GM12892 (cell line): ENCODE measurements around the gene MTCH1.
"Not testable (repeated sequence)": the region's sequence is repeated elsewhere in the genome, so short reads cannot be mapped to it uniquely, and the experiment has no call there.

Experiments
- DNase-seq: peaks from one replicate; pipeline ENCODE4 v3.0.0; 2011; ENCODE audit not compliant: insufficient read length
- FAIRE-seq: peaks from 2 replicates; lab custom pipeline; 2011; peaks lifted over from hg19 to GRCh38; lab: Jason Lieb, UNC
- POLR2A ChIP-seq: IDR thresholded peaks from 2 replicates; pipeline ENCODE4 v1.6.1; 2011; ENCODE audit warnings: low read depth, low read length, control low read depth
- POLR2AphosphoS5 ChIP-seq: IDR thresholded peaks from 2 replicates; pipeline ENCODE4 v1.6.1; 2011; ENCODE audit warnings: low read depth, low read length, control low read depth
- TAF1 ChIP-seq: IDR thresholded peaks from 2 replicates; pipeline ENCODE4 v1.6.1; 2011; ENCODE audit warnings: low read depth, mild to moderate bottlenecking, control low read depth, low read length, borderline replicate concordance

MTCH1 gene

DNA sequence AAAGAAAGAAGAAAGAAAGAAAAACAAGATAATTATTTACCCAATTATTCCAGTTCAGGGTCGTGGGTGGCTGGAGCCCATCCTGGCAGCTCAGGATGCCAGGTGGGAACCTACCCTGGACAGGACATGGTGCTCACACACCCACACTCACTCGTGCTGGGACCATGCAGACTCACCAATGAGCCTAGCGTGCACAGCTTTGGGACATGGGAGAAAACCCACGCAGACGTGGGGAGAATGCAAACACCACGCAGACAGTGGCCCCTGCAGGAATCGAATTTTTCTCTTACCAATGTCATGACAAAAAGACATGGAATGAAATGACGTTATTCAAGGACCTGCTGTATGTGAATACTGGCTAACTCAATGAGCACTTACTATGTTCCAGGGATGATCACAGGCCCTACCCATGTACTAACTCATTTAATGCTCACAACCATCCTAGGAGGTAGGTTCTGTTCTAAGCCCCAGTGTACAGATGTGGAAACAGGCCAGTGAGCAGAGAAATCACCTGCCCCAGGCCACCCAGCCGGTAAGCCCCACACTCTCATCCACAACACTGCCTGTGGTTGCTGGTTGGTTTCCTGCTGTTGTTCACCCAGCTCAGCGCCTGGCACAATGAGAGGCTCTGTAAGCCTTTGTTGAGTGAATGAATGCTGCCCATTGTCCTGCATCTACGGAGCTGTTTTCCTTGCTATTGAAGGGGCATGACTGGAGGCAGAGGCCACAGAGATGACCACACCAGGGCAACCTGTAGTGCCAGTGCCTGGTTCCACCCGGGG lies 38.2 kb downstream of the MTCH1 start:
- FAIRE-seq (no peak), DNase-seq (no peak)
- no peak for TF ChIP-seq POLR2AphosphoS5
- no peak for TF ChIP-seq POLR2A
- TF ChIP-seq TAF1, result no peak

DNA sequence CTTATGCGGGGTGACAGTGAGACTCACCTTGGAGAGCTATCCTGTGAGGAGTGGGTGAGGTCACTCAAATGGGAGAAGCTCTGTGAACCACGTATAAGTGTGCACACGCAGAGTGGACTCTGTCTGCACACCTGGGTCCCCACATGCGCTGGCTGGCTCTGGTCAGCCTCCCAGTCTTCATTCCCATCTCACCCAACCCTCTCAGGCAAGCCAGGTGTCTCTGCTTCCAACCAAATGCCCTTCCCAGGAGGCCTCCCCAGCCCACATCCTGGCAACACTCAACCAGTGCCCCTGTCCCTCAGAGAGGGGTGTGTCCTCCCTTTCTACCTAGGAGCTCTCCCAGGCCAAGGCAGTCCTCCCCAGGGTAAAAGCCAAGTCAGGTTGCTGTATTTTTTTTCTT lies 39.5 kb downstream of the MTCH1 start:
- no peak for FAIRE-seq
- TF ChIP-seq POLR2A (no peak), TAF1 (no peak), POLR2AphosphoS5 (no peak)

DNA sequence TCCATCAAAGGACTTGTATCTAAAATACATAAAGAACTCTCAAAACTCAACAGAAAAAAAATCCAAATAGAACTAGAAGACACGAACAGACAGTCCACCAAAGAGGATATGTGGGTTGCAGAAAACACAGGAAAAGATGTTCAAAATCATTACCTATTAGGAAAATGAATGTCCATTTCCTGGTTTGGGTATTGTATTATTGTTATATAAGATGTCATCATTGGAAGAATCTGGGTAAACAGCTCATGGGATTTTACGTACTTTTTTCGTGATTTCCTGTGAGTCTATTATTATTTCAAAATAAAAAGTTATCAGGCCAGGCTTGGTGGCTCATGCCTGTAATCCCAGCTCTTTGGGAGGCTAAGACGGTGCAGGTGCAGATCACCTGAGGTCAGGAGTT lies 40.7 kb downstream of the MTCH1 start:
- FAIRE-seq, result no peak
- no peak for DNase-seq
- TF ChIP-seq TAF1 (no peak), POLR2AphosphoS5 (no peak), POLR2A (no peak)

More for the DNA sequence above, 39.5 kb downstream of the MTCH1 start:
- no peak for DNase-seq

DNA sequence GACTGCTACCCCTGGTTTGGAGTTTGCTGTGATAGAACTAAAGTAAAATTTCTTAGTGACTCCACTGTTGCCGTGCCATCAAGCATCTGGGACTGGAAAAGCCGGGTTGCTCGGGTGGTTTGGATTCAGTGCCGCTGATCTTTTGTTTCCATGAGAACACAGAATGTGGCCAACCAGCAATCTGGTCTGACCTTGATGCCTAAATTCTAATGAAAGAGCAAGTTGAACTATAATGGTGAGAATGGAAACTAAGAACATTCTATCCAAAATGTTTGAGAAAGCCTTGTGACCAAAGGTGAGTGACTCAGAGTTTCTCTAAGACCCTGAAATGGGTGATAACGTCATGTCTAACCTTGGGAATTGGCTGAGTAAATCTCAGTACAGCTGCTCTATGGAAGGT lies 41.3 kb downstream of the MTCH1 start:
- FAIRE-seq (no peak), DNase-seq (no peak)
- TF ChIP-seq POLR2A (no peak), TAF1 (no peak), POLR2AphosphoS5 (no peak)

DNA sequence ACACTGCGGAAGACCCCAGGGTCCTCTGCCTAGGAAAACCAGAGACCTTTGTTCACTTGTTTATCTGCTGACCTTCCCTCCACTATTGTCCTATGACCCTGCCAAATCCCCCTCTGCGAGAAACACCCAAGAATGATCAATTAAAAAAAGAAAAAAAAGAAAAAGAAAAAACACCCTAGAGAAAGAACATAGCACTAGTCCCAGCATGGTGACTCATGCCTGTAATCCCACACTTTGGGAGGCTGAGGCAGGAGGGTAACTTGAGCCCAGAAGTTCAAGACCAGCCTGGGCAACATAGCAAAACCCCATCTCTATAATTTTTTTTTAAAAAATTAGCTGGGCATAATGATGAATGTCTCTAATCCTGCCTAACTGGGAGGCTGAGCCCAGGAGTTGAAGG lies 43.7 kb downstream of the MTCH1 start:
- not testable (repeated sequence) for DNase-seq, FAIRE-seq

DNA sequence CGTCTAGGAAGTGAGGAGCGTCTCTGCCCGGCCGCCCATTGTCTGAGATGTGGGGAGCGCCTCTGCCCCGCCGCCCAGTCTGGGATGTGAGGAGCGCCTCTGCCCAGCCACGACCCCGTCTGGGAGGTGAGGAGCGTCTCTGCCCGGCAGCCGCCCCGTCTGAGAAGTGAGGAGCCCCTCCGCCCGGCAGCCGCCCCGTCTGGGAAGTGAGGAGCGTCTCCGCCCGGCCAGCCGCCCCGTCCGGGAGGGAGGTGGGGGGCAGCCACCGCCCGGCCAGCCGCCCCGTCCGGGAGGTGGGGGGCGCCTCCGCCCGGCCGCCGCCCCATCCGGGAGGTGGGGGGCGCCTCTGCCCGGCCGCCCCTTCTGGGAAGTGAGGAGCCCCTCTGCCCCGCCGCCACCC lies 44.4 kb downstream of the MTCH1 start:
- FAIRE-seq, DNase-seq: not testable (repeated sequence)

DNA sequence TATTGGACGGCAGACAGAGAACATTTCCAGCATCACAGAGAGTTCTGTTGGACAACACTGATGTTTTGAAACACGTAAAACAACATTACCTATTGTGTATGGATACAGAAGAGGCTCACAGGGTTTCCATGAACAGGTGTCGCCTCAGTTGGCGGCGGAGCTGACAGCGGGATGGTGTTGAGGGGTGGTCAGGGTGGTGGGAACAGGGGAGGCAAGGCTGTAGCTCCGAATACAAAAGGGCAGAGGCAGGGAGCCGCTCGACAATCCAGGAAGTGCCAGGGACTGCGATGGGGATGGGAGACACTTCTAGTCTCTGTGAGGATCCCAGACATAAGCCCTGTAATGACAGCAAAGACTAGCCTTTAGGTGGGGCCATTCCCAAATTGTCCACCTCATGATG lies 46.0 kb downstream of the MTCH1 start:
- TF ChIP-seq POLR2A (no peak), TAF1 (no peak), POLR2AphosphoS5 (no peak)
- no peak for FAIRE-seq
- DNase-seq, result no peak

DNA sequence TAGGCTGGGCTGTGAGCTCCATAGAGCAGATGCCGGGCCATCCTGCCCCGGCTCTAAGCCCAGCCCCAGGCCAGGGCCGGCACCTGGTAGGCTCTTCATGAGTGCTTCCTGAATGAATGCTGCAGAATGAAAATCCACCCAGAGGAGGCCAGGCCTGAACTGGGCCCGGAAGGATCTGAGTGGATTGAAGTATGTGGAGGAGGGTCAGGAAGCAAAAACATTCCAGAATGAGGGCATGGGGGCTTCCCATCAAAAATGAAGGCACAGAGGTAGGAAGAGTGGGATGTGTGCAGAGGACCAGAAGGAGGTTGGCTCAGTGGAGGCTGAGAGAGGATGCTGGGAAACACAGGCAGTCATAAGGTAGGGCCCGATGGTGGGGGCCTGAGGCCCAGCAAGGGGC lies 47.0 kb downstream of the MTCH1 start:
- FAIRE-seq, result not testable (repeated sequence)

DNA sequence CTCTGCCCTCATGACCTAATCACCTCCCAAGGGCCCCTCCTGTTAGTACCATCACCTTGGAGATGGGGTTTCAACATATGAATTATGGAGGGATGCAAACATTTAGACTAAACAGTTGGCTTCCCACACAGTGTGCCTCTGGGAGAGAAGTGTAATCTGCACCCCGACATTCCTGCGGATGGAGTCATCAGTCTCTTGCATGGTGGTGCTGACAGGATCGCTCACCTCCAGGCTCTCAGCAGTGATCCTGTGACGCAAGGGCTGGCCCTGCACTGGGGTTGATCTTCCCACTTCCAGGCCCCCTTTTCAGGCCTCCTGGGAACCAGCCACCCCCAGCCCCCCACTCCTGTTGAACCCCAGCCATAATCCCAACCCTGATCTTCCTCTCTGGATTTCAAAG lies 47.5 kb downstream of the MTCH1 start:
- no peak for FAIRE-seq

More for the DNA sequence above, 47.0 kb downstream of the MTCH1 start:
- DNase-seq, result not testable (repeated sequence)

DNA sequence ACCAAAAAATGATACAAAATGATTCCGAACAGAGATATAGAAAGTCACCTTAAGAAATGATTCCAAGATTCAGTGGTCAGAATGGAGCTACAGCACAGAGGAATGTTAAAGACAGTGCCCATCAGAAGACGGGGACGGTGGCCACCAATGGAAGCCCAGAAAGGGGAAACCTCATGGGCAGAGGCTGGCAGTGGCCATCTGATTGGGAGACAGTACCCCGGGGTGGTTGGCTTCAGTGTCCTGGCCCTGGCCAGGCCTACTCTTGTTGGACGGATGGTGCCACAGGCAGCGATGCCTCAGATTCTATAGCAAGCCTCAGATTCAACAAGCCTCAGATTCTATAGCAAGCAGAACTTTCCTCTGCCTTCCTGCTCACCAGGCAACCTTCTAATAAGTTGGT lies 48.1 kb downstream of the MTCH1 start:
- no peak for DNase-seq
- FAIRE-seq, result no peak
- TF ChIP-seq TAF1, result no peak
- no peak for TF ChIP-seq POLR2A
- no peak for TF ChIP-seq POLR2AphosphoS5

More for the DNA sequence above, 47.5 kb downstream of the MTCH1 start:
- TF ChIP-seq POLR2A, result no peak
- no peak for TF ChIP-seq POLR2AphosphoS5
- no peak for TF ChIP-seq TAF1
- no peak for DNase-seq

DNA sequence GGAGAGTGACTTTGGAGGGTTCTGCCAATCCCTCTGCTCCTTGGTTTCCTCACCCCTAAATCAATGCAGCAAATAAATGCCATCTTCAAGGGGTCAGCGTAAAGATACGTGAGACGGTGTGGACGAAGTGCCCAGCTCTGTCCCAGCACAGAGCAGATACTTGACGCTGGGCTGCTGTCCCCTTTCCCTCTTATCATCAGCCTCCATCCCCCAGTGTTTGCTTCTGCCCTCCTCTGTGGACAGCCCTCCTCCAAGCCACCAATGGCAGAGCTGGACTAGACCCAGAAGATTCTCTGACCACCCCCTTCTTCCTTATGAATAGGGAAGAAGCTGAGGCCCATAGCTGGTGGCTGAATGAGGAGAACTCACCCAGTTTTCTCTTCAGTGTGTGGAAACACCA lies 49.2 kb downstream of the MTCH1 start:
- DNase-seq, result no peak
- TF ChIP-seq POLR2AphosphoS5 (no peak), TAF1 (no peak), POLR2A (no peak)
- FAIRE-seq, result no peak

DNA sequence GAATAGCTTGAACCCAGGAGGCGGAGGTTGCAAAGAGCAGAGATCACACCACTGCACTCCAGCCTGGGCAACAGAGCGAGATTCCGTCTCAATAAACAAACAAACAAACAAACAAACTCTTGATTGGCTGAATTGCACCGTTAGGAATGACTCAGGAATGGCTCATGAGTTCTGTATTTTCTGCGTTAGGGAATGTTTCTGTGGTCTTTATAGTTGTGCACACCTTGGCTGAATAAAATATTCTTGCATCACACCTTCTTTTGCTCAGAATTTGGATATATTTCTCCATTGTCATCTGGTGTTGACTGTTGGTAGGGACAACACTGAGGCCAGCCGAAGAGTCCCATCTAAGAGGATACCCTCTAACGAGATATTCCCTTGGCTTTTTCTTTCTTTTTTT lies 51.1 kb downstream of the MTCH1 start:
- FAIRE-seq (no peak), DNase-seq (no peak)
- no peak for TF ChIP-seq TAF1
- no peak for TF ChIP-seq POLR2AphosphoS5
- TF ChIP-seq POLR2A, result no peak

DNA sequence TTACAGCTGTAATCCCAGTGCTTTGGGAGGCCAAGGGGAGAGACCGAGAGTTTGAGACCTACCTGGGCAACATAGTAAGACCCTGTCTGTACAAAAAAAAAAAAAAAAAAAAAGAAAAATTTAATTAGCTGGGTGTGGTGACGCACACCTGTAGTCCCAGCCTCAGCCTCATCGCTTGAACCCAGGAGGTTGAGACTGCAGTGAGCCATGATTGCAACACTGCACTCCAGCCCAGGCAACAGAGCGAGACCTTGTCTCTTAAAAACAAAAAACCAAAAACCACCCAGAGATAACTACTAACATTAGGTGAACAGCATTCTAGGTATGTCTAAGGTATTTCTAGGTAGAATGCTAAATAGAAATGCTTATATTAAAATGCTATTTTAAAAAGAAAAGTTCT lies 52.5 kb downstream of the MTCH1 start:
- FAIRE-seq (no peak), DNase-seq (no peak)
- TF ChIP-seq TAF1 (no peak), POLR2A (no peak), POLR2AphosphoS5 (no peak)
